GM12891 (cell line): ENCODE measurements around the gene PSME3IP1.

Source experiments
- POLR2AphosphoS5 ChIP-seq: IDR thresholded peaks from 2 replicates; pipeline ENCODE4 v1.6.1; 2011; ENCODE audit warnings: low read depth, low read length, control low read depth
- TAF1 ChIP-seq: IDR thresholded peaks from 2 replicates; pipeline ENCODE4 v1.6.1; 2011; ENCODE audit warnings: low read depth, low read length, control low read depth

- TF ChIP-seq TAF1: peak; percentile 80
- peak; percentile 52; the same call in 1 of the 2 replicates for TF ChIP-seq POLR2AphosphoS5
Observed at GRCh38 chr16:57186872-57187854, 1.3 kb upstream of the PSME3IP1 start.
